ENCODE data around the gene MRPL3. TPM values are rescaled to one million over a fixed set of nuclear protein-coding genes. Genes with fewer than 3 reads are reported as not detected.
"Not testable (repeated sequence)": the region's sequence is repeated elsewhere in the genome, so short reads cannot be mapped to it uniquely, and the experiment has no call there.

Gene MRPL3
- total RNA-seq, 1 donor from 2014 or later = 117 TPM

GRCh38 chr3:131501949-131502348, 822 bp downstream of the MRPL3 start:
- no peak for DNase-seq (ENCODE audit: low spot score in 2 of 2)
- no peak for FAIRE-seq

DNA sequence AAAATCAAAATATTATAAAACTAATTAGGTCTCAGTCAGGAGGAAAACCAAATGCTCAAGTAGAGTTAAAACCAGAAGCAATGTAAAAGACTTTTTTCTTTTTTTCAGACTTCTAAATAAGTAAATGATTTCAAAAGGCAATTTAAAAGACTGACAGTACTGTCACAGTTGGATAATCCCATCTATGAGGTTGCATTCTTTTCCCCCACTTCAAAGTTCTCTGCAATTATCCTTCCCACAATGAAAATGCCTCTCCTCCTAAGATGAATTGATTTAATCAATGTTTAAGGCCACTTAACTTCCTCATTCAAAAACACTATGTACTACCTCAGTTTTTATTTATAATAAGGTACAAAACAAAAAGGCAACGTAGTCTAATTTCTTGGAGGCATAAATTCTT, 8.1 kb downstream of the MRPL3 start:
- FAIRE-seq (no peak), DNase-seq (ENCODE audit: low spot score in 2 of 2) (no peak)

DNA sequence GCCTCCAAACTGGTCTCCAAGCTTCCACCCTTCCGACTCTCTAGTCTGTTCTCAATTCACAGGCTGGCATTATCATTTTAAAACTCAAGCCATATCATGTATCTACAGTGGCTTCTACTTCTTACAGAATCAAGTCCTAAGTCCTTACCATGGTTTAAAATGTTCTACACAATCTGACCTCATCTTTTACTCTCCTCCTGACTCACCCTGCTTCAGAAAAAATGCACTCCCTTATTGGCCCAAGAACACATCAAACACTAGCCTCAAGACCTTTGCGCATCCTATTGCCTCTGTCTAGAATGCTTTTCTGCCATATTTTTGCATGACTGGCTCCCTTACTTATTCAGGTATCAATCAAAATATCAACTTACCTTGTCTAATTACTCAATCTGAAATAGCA, 11.0 kb downstream of the MRPL3 start:
- FAIRE-seq (no peak), DNase-seq (ENCODE audit: low spot score in 2 of 2) (no peak)

GRCh38 chr3:131491084-131491483, 11.7 kb downstream of the MRPL3 start:
- DNase-seq (ENCODE audit: low spot score in 2 of 2) = no peak
- no peak for FAIRE-seq

- FAIRE-seq; DNase-seq (ENCODE audit: low spot score in 2 of 2): not testable (repeated sequence)
Measured at GRCh38 chr3:131486545-131486944, 16.2 kb downstream of the MRPL3 start.

DNA sequence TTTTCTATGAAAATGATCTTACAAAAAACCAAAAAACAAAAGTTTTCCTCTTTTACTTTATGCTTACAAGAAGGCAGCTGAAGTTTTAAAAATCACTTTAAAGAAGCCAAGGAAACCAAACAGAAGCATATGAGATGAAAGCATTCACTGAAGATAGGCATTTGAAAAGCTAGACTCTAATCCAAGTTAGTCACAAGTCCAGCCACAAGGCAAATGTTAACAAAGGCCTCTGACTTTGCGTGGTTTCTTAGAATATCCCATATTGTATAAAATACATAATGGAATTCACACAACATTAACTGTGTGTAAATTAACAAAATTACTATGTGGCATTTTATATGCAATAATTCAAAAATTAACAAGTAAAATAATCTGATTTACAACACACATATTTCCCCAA, 17.7 kb downstream of the MRPL3 start:
- DNase-seq (ENCODE audit: low spot score in 2 of 2) = no peak
- no peak for FAIRE-seq

DNA sequence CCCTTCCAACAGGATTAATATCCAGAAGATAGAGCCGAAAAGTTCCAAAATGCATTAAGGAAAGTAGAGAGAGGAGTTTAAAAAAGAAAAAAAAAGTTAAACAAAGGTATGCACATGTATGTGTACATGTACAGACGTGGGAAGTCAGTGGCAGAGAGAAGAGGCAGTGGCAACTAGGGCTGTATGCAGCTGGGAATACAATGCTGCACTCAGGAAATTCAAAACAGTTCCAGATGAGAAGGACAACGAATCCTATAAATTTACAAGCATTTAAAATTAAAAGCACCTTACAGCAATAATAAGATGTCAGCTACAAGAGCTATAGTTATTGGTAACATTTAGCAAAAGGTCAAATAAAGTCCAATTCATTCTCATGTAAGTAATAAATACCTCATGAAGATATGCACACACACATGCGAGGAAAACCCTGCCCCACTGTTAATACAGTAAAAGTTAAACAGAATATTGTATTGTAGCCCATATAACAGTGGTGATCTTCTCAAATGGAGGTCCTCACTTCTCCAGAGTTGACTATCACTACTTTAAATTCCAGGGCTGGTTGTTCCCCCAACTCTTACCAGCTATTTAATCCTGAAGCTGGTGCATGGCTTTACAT, 18.2 kb downstream of the MRPL3 start:
- FAIRE-seq = no peak
- DNase-seq (ENCODE audit: low spot score in 2 of 2) = no peak

DNA sequence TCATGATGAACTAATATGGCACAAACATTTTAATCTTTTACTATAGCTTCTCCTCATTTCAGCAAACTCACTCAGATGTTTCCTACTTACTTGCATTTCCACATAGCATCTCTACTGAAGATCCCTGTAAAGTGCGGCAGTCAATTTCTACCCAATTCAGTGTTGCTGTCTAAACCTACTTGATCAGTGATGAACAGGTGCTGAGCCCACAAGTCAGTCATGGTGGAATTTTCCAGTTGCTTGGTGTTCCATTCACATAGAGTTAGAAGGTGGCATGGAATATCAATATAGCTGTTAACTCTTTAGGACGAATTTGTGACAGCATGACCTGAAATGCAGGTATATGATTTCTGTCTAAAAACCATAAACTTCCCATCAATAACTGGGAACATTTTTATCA, 22.7 kb downstream of the MRPL3 start:
- DNase-seq (ENCODE audit: low spot score in 2 of 2) (no peak), FAIRE-seq (no peak)

- DNase-seq (ENCODE audit: low spot score in 2 of 2) = no peak
- FAIRE-seq = no peak
Measured at GRCh38 chr3:131477813-131478212, 25.0 kb downstream of the MRPL3 start.

DNA sequence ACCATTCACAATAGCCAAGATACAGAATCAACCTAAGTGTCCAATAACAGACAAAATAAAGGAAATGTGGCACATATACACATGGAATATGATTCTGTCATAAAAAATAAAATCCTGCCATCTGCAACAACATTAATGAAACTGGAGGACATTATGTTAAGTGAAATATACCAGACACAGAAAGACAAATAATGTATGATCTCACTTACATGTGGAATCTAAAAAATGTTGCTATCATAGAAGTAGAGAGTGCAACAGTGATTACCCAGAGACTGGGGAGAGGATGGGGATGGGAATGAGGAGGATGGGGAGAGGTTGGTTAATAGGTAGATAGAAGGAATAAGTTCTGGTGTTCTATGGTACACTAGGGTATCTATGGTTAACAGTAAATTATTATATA, 28.7 kb downstream of the MRPL3 start:
- FAIRE-seq (no peak), DNase-seq (ENCODE audit: low spot score in 2 of 2) (no peak)

DNA sequence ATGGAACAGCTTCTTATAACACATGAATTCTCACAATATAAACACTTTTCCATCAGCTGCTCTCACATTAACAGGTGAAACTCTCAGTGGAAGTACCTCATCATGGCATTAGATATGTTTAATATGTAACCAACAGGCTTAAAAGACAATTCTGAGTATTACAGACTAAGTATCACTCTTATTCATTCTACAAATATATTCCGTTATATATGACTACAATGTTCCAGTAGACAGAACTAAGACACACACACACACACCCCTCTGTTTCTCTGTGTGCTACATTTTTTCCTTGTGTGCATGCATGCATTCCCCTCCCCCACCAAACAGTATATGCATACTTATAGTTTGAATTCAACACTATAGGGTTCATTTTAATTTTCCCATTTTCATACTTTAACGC, 32.4 kb downstream of the MRPL3 start:
- FAIRE-seq (no peak), DNase-seq (ENCODE audit: low spot score in 2 of 2) (no peak)

DNA sequence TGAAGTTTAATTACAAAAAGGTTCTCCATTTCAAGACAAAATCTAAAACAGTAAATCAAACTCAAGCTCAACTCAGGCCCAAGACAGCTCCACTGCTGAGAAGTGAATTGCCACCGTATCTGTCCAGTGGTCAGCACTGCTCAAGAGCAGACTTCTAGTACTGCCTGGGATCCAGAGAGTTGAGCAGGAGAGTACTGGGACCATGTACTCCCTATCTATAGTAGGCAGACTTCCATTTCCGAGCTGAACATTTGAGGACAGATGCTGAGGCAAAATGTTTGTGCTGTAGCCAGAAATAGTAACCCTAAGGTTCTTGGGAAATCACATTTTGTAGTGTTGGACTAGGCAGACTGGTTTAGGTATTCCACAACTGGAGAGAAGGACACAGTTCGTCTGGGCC, 44.1 kb downstream of the MRPL3 start:
- FAIRE-seq = no peak

GRCh38 chr3:131457220-131457619, 45.6 kb downstream of the MRPL3 start:
- no peak for FAIRE-seq
- no peak for DNase-seq (ENCODE audit: low spot score in 2 of 2)

More for the DNA sequence above, 44.1 kb downstream of the MRPL3 start:
- DNase-seq (ENCODE audit: low spot score in 2 of 2) = no peak

DNA sequence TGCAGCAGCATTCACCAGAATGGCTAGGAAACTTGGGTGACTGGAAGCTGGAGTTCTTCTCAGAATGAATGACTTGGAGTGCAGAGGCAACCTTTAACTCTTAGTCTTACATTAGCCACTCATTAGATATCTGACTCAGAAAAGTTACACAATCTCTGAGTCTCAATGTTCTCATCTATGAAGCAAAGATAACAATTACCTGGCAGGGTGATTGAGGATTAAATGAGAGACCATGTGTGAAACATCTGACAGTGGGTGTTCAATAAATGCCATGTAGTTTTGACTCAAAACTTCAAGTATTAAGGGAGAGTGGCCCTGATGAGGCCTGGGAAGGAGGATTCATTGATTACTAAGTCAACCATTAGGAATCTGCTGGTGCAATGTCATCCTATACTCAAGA, 48.3 kb downstream of the MRPL3 start:
- DNase-seq (ENCODE audit: low spot score in 2 of 2) (no peak), FAIRE-seq (no peak)

DNA sequence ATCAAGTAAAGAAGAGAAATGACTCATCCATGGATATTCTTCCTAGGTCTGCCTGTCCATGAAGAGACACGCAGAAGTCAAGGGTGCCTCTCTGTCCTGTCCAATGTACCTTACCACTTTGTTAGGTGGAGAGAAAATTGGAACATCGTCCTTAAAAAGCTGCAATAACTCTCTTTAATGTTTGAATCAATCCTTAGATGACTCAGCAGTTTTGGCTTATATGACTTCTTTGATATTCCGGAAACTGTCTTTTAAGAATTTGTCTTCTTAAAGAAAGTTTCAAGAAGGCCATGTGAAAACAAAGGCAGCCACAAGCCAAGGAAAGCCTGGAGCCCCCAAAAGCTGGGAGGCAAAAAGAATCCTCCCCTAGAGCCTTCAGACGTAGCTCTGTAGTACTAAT, 49.2 kb downstream of the MRPL3 start:
- no peak for FAIRE-seq
- DNase-seq (ENCODE audit: low spot score in 2 of 2) = no peak

DNA sequence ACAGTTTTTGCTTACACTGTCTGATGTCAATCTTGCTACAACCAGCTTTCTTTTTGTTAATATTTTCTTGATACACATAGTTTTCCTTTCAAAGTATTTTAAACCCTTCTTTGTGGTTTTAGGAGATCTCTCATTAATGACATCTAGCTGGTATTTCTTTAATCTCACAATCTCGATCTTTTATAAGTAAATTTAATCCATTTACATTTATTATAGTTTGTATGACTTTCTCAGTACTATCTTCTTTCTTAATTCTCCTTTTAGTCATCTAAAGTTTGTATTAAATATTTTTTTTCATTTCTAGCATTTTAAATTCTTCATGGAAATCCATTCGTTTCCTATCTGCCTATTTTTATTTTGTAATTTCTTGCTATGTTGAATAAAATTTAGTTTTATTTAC, 55.4 kb downstream of the MRPL3 start:
- DNase-seq (ENCODE audit: low spot score in 2 of 2) = no peak
- no peak for FAIRE-seq

- FAIRE-seq = no peak
- no peak for DNase-seq (ENCODE audit: low spot score in 2 of 2)
Measured at GRCh38 chr3:131444180-131444579, 58.6 kb downstream of the MRPL3 start.

DNA sequence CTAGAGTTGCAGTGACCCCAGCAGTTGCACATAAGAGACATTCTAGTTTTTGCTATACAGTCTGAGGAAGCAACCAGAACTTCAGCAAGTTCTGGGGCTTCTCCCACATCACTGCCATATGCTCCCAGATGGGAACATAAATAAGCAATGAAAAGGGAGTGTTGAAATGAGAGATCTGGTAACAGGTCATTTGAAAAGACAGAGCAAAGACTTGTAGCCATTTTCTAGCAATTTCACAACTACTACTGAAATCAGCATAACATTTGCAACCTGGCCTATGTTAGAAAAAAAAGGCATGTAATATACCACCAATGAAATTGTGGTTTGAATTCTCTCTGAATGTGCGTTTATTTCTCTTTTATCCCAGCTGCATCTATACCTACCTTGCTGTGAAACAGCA, 63.7 kb downstream of the MRPL3 start:
- FAIRE-seq = no peak

DNA sequence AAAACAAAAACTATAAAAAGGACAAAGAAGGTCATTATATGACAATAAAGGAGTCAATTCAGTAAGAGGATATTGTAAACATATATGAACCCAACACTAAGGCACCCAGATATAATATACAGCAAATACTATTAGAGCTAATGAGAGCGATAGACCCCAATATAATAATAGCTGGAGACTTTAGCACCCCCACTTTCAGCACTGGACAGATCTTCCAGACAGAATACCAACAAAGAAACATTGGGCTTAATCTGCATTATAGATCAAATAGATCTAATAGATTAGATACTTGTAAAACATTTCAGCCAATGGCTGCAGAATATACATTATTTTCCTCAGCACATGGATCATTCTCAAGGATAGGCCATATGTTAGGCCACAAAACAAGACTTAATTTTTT, 67.8 kb downstream of the MRPL3 start:
- no peak for DNase-seq (ENCODE audit: low spot score in 2 of 2)
- FAIRE-seq = no peak

More for the DNA sequence above, 63.7 kb downstream of the MRPL3 start:
- no peak for DNase-seq (ENCODE audit: low spot score in 2 of 2)

- FAIRE-seq (no peak), DNase-seq (ENCODE audit: low spot score in 2 of 2) (no peak)
Measured at GRCh38 chr3:131432441-131432840, 70.3 kb downstream of the MRPL3 start.

- no peak for FAIRE-seq
- no peak for DNase-seq (ENCODE audit: low spot score in 2 of 2)
Measured at GRCh38 chr3:131431754-131432153, 71.0 kb downstream of the MRPL3 start.

- DNase-seq (ENCODE audit: low spot score in 2 of 2) = no peak
- no peak for FAIRE-seq
Measured at GRCh38 chr3:131427226-131427625, 75.5 kb downstream of the MRPL3 start.

GRCh38 chr3:131421957-131422498, 80.7 kb downstream of the MRPL3 start:
- FAIRE-seq (no peak), DNase-seq (ENCODE audit: low spot score in 2 of 2) (no peak)
